DMS153 treated with DMSO at 0.1 percent for 48 hours (cell line): Measurements from ENCODE around the gene ATP2B3.

ENCODE experiments used
- DNase-seq: peaks from one replicate; lab custom pipeline; 2025; ENCODE audit not compliant: unreplicated experiment; lab: John Stamatoyannopoulos, UW

ATP2B3 gene

DNA sequence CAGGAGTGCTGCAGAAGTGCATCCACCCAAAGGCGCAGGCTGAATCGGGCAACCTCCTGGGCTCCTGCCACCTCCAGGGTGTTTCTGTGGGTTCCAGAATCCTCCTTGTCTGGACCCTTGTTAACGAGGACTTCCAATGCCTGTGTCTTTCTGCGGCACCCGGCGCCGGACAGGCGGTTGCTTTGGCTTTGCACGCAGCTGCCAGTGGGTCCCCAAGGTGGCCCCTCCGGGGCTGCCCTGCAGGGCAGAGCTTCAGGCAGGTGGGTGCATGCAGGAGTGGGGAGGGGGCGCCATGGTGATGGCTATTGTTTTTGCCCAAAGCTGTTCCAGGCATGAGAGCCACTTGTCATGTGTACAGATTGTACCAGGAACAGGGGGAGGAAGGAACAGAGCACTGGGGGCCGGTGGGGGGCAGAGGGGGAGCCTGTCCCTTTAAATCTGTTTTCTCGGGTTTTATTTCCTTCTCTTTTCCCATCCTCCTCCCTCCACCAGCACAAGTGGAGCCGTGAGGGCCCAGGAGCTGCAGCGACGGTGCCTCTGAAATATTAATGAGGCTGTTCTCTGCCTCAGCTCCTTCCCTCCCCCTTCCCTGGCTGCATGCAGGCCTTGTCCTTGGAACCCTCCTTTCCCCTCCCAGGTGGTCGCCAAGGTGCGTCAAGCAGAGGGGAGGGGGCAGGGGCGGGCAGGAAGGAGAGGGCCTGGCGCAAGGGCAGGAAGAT lies 13.1 kb downstream of the ATP2B3 start:
- peak; percentile 22 for DNase-seq

GRCh38 chrX:153533091-153533490 lies 15.6 kb downstream of the ATP2B3 start:
- DNase-seq: no peak

- DNase-seq: no peak
Measured at GRCh38 chrX:153537080-153537479, 19.6 kb downstream of the ATP2B3 start.

- no peak for DNase-seq
Measured at GRCh38 chrX:153537526-153538295, 20.3 kb downstream of the ATP2B3 start.

DNA sequence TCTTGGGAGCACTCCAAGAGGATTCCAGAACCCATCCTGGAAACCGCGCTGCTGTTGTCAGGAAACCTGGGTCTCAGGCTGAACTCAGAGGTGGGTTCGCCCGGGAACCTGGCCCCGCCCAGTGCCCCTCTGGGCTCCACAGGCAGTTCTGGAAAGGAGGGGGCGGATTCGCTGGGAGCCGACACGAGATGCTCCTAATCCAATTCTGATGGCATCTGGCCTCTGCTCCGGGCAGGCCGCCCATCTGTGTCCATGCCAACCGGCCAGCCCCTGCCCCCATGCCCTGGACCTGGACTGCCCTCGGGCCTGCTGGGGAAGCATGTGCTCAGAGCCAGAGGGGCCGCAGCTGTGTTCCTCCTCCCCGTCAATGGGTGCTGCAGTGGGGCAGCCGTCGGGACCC lies 21.0 kb downstream of the ATP2B3 start:
- no peak for DNase-seq

DNA sequence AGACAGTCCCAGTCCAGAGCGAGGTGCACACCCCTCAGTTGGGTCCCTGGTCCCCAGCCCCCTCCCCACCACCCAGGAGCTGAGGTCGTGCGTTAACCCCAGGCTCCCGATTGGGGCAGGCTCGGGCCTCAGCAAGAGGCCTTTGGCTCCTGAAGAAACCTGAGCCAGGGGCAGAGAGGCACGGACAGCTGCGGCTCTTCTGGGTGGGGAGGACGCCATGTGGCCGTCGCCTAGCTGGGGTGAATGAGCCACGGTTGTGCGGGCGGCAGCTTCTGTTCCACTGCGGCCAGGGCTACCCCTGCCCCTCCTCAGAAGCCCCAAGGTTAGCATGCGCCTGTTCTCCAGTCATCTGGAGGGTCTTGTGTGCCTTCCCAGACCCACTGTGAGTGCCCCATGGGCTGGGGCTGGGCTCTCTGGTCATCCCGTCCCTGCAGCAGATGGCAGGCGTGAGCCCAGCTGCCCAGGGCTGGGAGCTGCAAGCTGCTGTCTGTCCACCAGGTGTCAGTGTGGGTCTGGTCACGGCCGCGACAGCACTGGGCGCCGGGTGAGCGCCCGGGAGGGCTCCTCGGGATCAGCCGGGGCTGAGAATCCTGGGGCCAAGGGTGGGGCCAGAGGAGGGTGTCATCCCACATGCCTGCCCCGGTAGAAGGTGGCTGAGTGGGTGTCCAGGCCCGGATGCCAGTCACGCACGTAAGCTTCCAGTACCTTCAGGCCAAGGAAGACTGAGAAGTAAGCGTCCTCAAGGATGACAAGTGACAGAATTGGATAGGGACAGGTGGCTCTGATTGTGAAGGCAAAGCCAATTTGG lies 21.9 kb downstream of the ATP2B3 start:
- DNase-seq: peak; percentile 38

- DNase-seq: no peak
Measured at GRCh38 chrX:153539979-153540358, 22.5 kb downstream of the ATP2B3 start.

DNA sequence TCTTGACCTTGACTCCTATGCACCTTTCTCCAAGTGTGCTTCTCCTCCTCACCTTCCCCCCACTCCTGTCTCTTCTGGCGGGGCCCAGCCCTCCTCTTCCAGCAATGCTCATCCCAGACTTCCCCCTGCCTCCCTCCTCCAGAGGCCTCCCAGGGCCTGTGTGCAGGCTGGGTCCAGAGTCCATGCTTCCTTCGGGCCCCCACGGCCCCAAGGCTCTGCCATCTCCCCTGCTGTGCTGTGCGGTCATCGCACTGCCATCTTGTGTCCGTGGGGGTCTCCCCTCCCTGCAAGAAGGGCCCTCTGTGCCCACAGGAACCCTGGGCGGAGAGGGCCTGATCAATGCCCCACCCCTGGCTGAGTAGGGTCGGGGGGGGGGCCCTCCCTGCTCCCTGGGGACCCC lies 27.3 kb downstream of the ATP2B3 start:
- no peak for DNase-seq

DNA sequence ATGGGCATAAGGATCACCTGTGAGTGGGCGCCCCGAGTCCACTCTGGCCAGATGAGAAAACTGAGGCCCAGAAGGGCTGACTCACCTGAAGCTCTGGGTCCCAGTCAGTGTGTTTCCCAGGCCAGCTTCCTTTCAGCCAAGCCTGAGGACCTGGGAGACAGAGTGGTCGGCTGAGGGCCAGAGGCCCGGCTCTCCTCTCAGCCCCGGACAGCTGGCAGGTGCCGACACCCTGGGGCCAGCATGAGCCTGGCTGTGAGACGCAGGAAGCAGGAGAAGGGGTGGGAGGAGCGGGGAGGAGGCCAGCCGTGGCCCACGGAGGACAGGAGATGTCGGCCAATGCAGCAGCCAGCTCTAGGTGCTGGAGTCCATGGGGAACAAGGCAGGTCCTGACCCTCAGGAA lies 28.9 kb downstream of the ATP2B3 start:
- no peak for DNase-seq

DNA sequence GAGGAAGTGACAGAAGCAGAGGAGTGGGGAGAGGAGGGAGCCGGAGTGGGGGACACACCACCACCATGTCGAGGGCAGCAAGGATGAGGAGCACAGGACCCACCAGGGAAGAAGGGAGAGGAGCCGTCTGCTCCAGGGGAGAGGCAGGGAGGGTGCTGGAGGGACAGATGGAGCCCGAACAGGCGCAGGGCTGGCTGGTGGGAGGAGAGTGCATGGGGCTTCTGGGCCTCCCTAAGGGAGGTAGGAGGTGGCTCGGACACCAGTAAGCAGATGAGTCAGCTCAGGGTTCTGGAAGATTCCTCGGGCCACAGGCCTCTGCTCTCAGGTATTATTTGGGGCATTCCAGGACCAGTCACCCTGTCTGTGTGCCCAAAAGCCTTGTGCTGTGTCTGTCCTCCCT lies 29.8 kb downstream of the ATP2B3 start:
- no peak for DNase-seq

- DNase-seq: no peak
Measured at GRCh38 chrX:153549231-153549630, 31.8 kb downstream of the ATP2B3 start.

GRCh38 chrX:153549807-153550206 lies 32.4 kb downstream of the ATP2B3 start:
- DNase-seq: no peak

DNA sequence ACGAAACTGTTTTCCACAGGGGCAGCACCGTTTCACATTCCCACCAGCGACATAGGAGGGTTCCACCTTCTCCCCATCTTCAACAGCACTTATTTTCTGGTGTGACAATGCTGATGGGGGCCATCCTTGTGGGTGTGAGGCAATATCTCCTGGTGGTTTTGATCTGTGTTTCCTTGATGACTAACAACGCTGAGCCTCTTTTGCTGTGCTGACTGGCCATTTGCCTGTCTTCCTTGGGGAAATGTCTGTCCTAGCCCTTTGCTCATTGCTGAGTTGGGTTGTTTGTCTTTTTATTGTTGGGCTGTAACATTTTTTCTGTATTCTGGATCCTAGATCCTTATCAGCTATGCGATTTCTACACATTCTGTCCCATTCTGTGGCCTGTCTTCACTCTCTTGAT lies 33.7 kb downstream of the ATP2B3 start:
- no peak for DNase-seq

DNA sequence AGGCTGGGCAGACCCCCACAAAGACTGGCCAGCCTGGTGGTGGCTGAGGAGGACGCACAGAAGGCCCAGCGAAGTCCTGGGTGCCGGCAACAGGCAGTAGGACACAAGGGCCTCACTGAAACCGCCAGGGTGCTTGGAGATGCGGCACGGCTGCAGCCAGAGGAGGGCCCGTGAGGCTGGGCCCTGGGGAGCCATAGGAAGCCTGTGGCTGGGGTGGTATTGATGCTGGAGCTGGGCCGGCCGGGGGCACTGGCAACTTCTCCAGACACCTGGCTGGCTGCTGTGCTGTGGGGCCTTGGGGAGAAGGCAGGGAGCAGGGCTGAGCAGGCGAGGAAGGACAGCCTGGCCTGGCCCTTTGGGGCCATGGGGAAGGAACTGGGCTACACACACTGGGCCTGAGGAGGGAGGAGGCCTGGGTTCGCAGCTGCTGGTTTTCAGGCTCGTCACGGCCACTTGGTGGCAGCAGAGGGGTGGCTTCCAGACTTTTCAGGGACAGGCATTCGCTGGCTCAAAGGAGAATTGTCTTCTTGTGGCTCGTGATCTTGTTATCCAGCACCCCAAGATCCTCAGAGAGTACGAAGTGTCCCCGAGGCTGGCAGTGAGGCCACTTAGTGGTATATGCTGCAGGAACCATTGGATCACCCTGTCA lies 37.2 kb downstream of the ATP2B3 start:
- peak; percentile 14 for DNase-seq

GRCh38 chrX:153556767-153557166 lies 39.3 kb downstream of the ATP2B3 start:
- no peak for DNase-seq

- no peak for DNase-seq
Measured at GRCh38 chrX:153557618-153558355, 40.3 kb downstream of the ATP2B3 start.

DNA sequence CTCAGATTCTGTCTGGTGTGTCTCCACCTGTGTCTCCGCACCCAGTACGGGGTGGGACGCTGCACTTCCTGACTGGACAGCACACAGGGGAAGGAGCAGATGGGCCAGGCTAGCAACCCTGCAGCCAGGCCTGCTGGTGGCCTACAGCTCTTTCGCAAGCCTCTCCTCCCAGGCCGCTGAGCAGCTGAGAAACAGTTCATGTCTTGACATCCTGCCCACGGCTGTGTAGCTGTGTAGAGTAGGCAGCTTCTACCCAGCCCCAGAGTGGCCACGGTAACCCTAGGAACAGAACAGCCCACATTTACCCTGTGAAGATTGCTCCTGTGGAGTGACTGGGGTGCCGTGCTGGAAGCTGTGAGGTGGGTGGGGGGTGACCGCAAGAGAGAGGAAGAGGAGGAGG lies 42.6 kb downstream of the ATP2B3 start:
- no peak for DNase-seq

GRCh38 chrX:153560466-153560865 lies 43.0 kb downstream of the ATP2B3 start:
- no peak for DNase-seq

DNA sequence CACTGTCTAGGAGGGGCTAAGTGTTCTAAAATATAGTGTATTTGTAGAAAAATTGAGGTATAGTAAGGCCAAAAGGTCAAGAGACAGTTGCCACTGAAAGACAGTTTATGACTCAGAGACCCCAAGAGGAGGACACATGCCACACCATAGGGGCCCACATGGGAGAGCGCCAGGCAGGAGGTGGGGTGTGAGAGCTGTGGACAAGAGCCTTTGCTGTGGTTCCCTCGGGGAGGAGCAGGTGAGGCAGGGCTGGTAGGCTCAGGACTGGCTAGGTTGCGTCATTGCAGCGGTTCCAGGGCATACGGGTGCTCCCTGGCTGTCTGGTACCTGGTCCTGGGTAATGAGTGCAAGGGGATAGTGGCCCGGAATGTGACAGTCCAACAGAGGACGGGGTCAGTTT lies 43.9 kb downstream of the ATP2B3 start:
- DNase-seq: no peak

- DNase-seq: no peak
Measured at GRCh38 chrX:153562546-153562945, 45.1 kb downstream of the ATP2B3 start.
